NCI-H446 treated with DMSO at 0.1 percent for 48 hours (cell line): Measurements from ENCODE around the gene THAP7.
A peak's percentile ranks its signal among the peaks of the same experiment; 100 is the strongest.
"Not testable (repeated sequence)": the region's sequence is repeated elsewhere in the genome, so short reads cannot be mapped to it uniquely, and the experiment has no call there.

Experiments used
- DNase-seq: peaks from one replicate; lab custom pipeline; 2025; lab: John Stamatoyannopoulos, UW

The THAP7 gene

DNA sequence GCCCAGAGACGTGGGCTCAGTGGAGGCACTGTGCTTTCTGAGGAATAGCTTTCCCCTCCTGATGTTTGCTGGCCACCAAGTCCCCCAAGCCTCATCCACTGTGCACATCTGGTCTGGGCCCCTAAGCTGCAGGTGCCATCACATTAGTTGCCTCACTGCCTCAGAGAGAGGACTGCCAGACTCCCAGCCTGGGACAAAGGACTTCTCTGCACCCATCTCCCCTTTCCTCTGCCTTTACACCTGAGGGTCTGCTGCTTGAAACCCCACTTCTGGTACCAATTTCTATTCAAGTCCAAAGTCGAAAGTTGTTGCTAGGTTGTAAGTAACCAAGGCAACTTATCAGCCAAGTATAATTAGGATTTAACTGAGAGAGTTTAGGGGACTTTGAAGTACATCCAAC, 23.5 kb downstream of the THAP7 start:
- no peak for DNase-seq

DNA sequence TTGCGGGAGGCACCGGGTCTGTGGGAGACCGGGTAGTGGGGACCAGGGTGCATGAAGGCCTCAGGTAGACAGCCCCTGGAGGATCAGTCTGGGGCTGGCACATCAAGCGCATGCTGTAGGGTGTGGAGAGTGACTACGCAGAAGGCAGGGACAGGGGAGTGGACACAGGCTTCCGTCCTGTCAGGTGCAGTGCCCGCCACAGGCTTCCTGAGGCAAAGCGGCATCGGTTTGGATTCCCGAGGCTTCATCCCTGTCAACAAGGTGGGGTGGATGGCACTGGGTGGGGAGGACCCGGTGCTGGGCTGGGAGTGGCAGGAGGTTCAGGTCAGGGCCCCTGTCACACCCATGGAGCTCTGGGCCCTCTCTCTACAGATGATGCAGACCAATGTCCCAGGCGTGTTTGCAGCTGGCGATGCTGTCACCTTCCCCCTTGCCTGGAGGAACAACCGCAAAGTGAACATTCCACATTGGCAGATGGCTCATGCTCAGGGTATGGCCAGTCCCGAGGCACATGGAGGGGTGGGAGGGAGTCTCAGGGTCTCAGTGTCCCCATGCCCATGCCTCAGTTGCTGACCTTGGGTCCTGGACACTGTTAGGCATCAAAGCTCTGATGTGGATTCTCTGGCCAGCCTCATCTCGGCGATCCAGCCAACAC, 24.3 kb downstream of the THAP7 start:
- DNase-seq, result no peak

GRCh38 chr22:20977019-20977418, 24.9 kb downstream of the THAP7 start:
- DNase-seq, result no peak

DNA sequence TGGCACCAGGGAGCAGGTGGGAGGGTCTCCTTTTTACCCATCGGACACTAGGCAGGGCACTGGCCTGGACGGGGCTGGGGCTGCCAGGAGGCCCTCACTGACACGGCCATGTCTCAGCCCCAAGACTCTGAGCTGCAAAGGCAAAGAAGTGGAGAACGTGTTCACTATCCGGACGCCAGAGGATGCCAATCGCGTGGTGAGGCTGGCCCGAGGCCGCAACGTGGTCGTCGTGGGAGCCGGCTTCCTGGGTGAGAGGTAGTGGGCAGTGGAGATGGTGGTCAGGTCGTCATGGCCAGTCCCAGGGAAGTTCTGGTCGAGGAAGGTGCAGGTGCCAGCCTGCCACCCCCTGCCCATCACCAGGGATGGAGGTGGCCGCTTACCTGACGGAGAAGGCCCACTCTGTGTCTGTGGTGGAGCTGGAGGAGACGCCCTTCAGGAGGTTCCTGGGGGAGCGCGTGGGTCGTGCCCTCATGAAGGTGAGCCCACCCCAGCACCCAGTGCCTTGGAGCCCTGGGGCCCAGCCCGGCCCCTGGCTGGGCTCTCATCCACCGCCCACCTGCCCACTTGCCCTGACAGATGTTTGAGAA, 25.5 kb downstream of the THAP7 start:
- DNase-seq, result no peak

DNA sequence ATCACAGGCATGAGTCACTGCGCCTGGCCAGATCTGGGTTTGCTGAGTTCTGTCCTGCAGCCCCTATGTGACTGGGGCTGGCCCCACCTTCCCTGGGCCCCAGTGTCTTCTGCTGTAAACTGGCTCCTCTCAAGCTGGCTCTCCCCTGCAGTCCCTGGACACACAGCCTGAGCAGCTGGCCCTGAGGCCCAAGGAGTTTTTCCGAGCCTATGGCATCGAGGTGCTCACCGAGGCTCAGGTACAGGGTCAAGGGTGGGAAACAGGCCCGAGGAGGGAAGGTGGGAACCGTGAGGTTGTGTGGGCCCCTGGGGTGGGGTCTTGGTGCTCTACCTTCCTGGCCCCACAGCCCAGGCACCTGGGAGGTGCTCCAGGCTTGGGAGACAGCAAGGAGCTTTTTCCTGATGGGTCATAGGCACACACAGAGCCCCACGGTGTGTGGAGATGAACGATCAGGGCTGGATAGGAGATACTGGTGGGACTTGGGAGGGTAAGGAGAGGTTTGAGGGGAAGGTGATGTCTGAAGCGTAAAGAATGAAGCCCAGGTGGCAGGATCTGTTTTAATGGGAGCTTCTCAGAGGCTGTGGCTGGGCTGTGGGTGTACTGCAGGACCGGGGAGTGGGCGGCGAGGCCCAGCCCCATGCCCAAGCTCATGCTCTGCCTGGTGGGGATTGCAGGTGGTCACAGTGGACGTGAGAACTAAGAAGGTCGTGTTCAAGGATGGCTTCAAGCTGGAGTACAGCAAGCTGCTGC, 26.2 kb downstream of the THAP7 start:
- no peak for DNase-seq

- DNase-seq, result no peak
Observed at GRCh38 chr22:20974336-20974955, 27.5 kb downstream of the THAP7 start.

DNA sequence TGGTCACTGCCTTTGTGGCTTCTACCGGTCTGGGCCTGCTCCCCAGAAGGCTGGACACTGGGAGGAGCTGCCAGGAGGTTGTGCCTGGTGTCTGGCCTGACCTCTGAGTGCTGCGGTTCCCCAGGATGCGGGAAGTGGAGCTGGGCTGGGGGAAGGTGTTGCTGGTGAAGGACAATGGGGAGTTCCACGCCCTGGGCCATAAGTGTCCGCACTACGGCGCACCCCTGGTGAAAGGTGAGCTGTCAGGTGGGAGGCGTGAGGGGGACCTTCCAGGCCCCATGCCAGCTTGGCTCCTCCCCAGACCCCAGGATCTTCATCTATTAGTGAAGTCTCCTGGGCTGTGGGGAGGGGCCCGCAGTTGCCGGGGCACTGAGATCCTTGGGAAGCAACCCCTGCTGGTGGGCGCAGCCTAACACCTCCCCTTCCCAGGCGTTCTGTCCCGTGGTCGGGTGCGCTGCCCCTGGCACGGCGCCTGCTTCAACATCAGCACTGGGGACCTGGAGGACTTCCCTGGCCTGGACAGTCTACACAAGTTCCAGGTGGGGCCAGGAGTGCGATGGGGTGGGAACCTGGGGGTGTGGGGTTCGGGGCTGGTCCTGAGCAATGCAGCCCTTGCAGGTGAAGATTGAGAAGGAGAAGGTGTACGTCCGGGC, 28.2 kb downstream of the THAP7 start:
- no peak for DNase-seq

GRCh38 chr22:20972933-20973577, 28.9 kb downstream of the THAP7 start:
- DNase-seq, result no peak

- not testable (repeated sequence) for DNase-seq
Observed at GRCh38 chr22:20972014-20972694, 29.8 kb downstream of the THAP7 start.

- DNase-seq, result peak; percentile 76
Observed at GRCh38 chr22:20970939-20971657, 30.8 kb downstream of the THAP7 start.

- no peak for DNase-seq
Observed at GRCh38 chr22:20968281-20968977, 33.5 kb downstream of the THAP7 start.

DNA sequence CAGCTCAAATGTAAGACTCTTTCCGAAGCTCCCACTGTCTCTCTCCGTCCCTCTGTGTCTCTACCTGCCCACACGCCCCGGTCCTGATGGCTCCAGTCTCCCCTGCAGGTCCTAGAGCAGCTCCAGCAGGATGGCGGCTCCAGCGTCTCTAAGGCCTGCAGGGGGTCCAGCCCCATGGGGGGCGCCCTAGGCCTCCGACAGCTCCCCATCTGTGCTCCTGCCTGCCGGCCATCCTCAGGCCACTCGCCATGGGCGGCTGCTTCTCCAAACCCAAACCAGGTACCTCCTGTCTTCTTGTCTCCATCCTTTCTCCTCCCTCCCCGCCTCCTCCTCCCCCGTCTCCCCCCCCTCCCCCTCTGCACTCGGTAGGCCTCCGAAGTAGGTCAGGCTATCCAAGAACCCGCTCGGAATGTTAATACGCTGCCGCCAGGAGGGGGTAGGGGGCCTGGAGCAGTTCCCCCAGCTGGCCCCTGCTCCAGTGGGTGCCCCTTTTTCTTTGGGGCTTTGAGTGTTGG, 34.2 kb downstream of the THAP7 start:
- no peak for DNase-seq

- no peak for DNase-seq
Observed at GRCh38 chr22:20966883-20967696, 34.8 kb downstream of the THAP7 start, which contains the start of gene AIFM3. TSS of gene AIFM3 (plus strand) at chr22:20967255. CDS start at chr22:20967945, 690 bp downstream.

DNA sequence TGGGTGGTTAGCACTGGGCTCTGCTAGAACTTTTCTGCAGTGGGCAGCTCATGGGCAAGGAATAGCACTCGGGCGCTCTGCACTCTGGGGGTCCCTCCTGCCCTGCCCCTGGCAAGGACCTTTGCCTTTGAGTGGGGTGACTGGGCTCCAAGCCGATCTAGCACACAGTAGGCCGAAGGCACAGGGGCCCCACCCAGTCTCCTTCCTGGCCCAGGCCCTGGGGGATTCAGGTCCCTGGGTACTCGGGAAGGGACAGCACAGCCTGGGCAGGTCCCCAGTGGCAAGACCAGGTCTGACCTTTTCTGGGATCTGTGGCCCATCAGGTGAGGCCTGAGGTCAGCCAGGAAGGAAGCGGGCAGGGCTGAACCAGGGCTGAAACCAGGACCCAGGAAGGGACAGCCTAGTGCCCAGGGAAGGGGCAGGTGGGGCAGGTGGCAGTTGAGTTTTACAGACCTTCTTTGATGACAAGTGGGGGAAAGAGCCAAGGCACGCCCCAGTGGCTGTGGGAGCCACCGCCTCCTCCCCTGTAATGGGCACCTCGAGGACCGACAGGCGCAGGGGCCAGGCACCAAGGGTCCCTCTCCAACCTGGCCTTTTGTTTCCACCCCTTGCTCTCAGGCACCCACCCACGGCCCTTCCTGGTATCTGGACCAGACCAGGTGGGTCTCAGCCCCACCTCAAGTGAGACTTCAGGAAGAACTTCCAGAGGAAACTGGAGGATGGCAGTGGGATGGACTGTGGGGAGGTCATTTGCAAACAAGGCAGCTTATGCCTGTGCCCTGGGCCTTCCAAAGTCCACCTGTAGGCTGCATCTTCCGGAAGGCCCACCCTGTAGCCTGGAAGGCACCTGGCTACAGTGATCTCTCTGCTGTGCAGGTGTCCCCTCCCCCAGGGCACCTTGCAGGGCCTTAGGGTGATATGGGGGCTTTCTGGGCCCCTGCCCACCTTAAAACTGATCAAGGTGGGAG, 35.7 kb downstream of the THAP7 start:
- no peak for DNase-seq

GRCh38 chr22:20965104-20965887, 36.6 kb downstream of the THAP7 start:
- no peak for DNase-seq

DNA sequence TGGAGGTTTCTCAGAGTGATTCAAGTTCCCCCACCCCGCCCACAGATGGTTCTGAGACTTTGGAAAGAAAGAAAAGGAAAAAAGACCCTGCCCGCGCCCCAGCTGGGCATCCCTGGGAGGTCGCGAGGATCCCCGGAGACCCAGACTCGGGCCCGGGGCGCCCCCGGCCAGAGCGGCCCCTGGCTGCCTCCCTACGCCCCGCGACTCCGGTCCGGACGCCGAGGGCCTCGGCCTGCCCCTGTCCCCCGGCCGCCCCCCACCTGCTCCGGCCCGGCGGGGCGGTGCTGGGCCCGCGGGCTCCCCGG, 37.2 kb downstream of the THAP7 start:
- no peak for DNase-seq
